GM12891 (cell line): Measurements from ENCODE around the gene EIF2A.

ENCODE experiments used
- PAX5 ChIP-seq: IDR thresholded peaks from 2 replicates; pipeline ENCODE4 v1.6.1; 2011; ENCODE audit warnings: low read length, moderate library complexity, mild to moderate bottlenecking; ENCODE audit not compliant: insufficient read depth, severe bottlenecking
- POLR2A ChIP-seq: IDR thresholded peaks from 2 replicates; pipeline ENCODE4 v1.6.1; 2011; ENCODE audit warnings: low read depth, low read length, control low read depth
- POLR2AphosphoS5 ChIP-seq: IDR thresholded peaks from 2 replicates; pipeline ENCODE4 v1.6.1; 2011; ENCODE audit warnings: low read depth, low read length, control low read depth
- POU2F2 ChIP-seq: IDR thresholded peaks from 2 replicates; pipeline ENCODE4 v1.6.1; 2011; ENCODE audit warnings: low read depth, mild to moderate bottlenecking, control low read depth, low read length, moderate library complexity
- SPI1 ChIP-seq: IDR thresholded peaks from 2 replicates; pipeline ENCODE4 v1.6.1; 2011; ENCODE audit warnings: low read depth, low read length, control low read depth
- TAF1 ChIP-seq: IDR thresholded peaks from 2 replicates; pipeline ENCODE4 v1.6.1; 2011; ENCODE audit warnings: low read depth, low read length, control low read depth

- TF ChIP-seq POLR2AphosphoS5 (no peak), SPI1 (no peak), TAF1 (no peak), POLR2A (no peak), PAX5 (no peak), POU2F2 (no peak)
Measured at GRCh38 chr3:150603980-150604319, 57.4 kb downstream of the EIF2A start.
